Tibial nerve (tissue), 4 donors: ENCODE data around the gene TSHZ2. TPM values are rescaled to one million over a fixed set of nuclear protein-coding genes. Genes with fewer than 3 reads are reported as not detected.
"Not testable (repeated sequence)": the region's sequence is repeated elsewhere in the genome, so short reads cannot be mapped to it uniquely, and the experiment has no call there.

Experiments used
- DNase-seq, 2 donors: peaks; one replicate each; pipeline ENCODE4 v3.0.0-alpha.2; 2019; ENCODE audit warnings: low spot score in 2 of 2
- H3K27ac ChIP-seq, 4 donors: fragments of 200-600 bp; sonication (generic) in 3 of 4; one replicate each; pipeline ENCODE4 v1.5.1; 2017 to 2019; ENCODE audit warnings: mild to moderate bottlenecking in 1 of 4
- H3K27me3 ChIP-seq, 2 donors: fragments of 200-600 bp; sonication (generic) in 1 of 2; one replicate each; pipeline versions ENCODE4 v1.5.1 to v1.6.0; 2017 to 2019
- H3K36me3 ChIP-seq, 3 donors: fragments of 200-600 bp; sonication (generic); one replicate each; pipeline ENCODE4 v1.5.1; 2018 to 2019
- H3K4me1 ChIP-seq, 4 donors: fragments of 200-600 bp; sonication (generic) in 3 of 4; one replicate each; pipeline ENCODE4 v1.5.1; 2017 to 2019
- H3K4me3 ChIP-seq, 4 donors: fragments of 200-600 bp; sonication (generic) in 3 of 4; one replicate each; pipeline ENCODE4 v1.5.1; 2017 to 2019; ENCODE audit warnings: mild to moderate bottlenecking in 1 of 4, moderate library complexity in 1 of 4
- H3K9me3 ChIP-seq, 4 donors: fragments of 200-600 bp; sonication (generic) in 3 of 4; one replicate each; pipeline ENCODE4 v1.5.1; 2017 to 2019
- CTCF ChIP-seq, 5 experiments: fragments of 200-600 bp in 3 of 5; fragments of 450-650 bp in 2 of 5; sonication (generic) in 3 of 5; IDR thresholded peaks; one replicate each; pipeline ENCODE4 v1.5.1; 2016 to 2019; ENCODE audit warnings: antibody characterized with exemption in 5 of 5, mild to moderate bottlenecking in 3 of 5, moderate library complexity in 2 of 5
- EP300 ChIP-seq, 2 donors: sonication (generic); formaldehyde crosslinking; IDR thresholded peaks; one replicate each; pipeline ENCODE4 v1.6.1; 2017; ENCODE audit warnings: antibody characterized with exemption in 2 of 2, mild to moderate bottlenecking in 1 of 2
- POLR2A ChIP-seq, 2 donors: fragments of 450-650 bp; IDR thresholded peaks; one replicate each; pipeline ENCODE4 v1.6.1; 2017; ENCODE audit warnings: antibody characterized with exemption in 2 of 2, mild to moderate bottlenecking in 2 of 2, moderate library complexity in 2 of 2
- WGBS, 2 donors: methylation state at CpG; one replicate each; pipeline ENCODE4 v1.1.5; 2018; 5-methylcytosine and 5-hydroxymethylcytosine counted together
- total RNA-seq, 4 donors: library from RNA; depleted of rRNA; stranded (reverse); fragments of >200 nt; gene quantifications; one replicate each; pipeline ENCODE4 v1.1.0, GENCODE V29; 2016

TSHZ2 gene
- total RNA-seq, 4 donors from 2014 or later = 20.9 to 33.7 (median 25.1) TPM

- TF ChIP-seq EP300 (IDR thresholded peaks at IDR 0.05) = no peak
- TF ChIP-seq CTCF (IDR thresholded peaks at IDR 0.05) = no peak
- TF ChIP-seq POLR2A (IDR thresholded peaks at IDR 0.05) = no peak
- no peak overlapping the region for H3K4me3 ChIP-seq
- H3K36me3 ChIP-seq = no peaks in the 10 kb centered on the region
- DNase-seq = no peak
- no peak overlapping the region for H3K27ac ChIP-seq
- H3K27me3 ChIP-seq = no peaks in the 10 kb centered on the region
- peaks cover 0 to 6% (median 0%) of the 10 kb centered on the region in 4 donors for H3K9me3 ChIP-seq
- WGBS, 2 donors = 50 to 61% methylated on average over 3 of the region's 3 CpGs
- H3K4me1 ChIP-seq = no peaks in the 10 kb centered on the region
Measured at GRCh38 chr20:53428588-53428987, 456.4 kb downstream of the TSHZ2 start.

- H3K36me3 ChIP-seq = no peaks in the 10 kb centered on the region
- H3K27ac ChIP-seq = no peak overlapping the region
- no peaks in the 10 kb centered on the region for H3K4me1 ChIP-seq
- 43 to 45% methylated on average over 3 of the region's 3 CpGs for WGBS, 2 donors
- no peak for TF ChIP-seq POLR2A (IDR thresholded peaks at IDR 0.05)
- TF ChIP-seq CTCF (IDR thresholded peaks at IDR 0.05) = no peak
- TF ChIP-seq EP300 (IDR thresholded peaks at IDR 0.05) = no peak
- H3K9me3 ChIP-seq = peaks cover 0 to 6% (median 0%) of the 10 kb centered on the region in 4 donors
- no peak overlapping the region for H3K4me3 ChIP-seq
- no peaks in the 10 kb centered on the region for H3K27me3 ChIP-seq
- no peak for DNase-seq
Measured at GRCh38 chr20:53428996-53429395, 456.8 kb downstream of the TSHZ2 start.

GRCh38 chr20:53434662-53435061, 462.5 kb downstream of the TSHZ2 start:
- no peak for TF ChIP-seq EP300 (IDR thresholded peaks at IDR 0.05)
- TF ChIP-seq POLR2A (IDR thresholded peaks at IDR 0.05) = no peak
- TF ChIP-seq CTCF (IDR thresholded peaks at IDR 0.05) = no peak

GRCh38 chr20:53436927-53437326, 464.8 kb downstream of the TSHZ2 start:
- not testable (repeated sequence) for H3K36me3 ChIP-seq, DNase-seq, H3K4me1 ChIP-seq, H3K4me3 ChIP-seq, H3K9me3 ChIP-seq, H3K27ac ChIP-seq, H3K27me3 ChIP-seq
- 83 to 92% methylated on average over 4 of the region's 4 CpGs for WGBS, 2 donors

More at GRCh38 chr20:53434662-53435061, 462.5 kb downstream of the TSHZ2 start:
- no peaks in the 10 kb centered on the region for H3K4me1 ChIP-seq
- H3K36me3 ChIP-seq = no peaks in the 10 kb centered on the region
- H3K27ac ChIP-seq = no peak overlapping the region
- no peak for DNase-seq
- H3K9me3 ChIP-seq = no peaks in the 10 kb centered on the region
- 72 to 76% methylated on average over 10 of the region's 10 CpGs for WGBS, 2 donors
- no peaks in the 10 kb centered on the region for H3K27me3 ChIP-seq
- H3K4me3 ChIP-seq = no peak overlapping the region

GRCh38 chr20:53438368-53438767, 466.2 kb downstream of the TSHZ2 start:
- Histone ChIP-seq H3K4me3 (no peak overlapping the region), H3K36me3 (no peaks in the 10 kb centered on the region), H3K27me3 (no peaks in the 10 kb centered on the region), H3K27ac (no peak overlapping the region), H3K4me1 (no peaks in the 10 kb centered on the region), H3K9me3 (no peaks in the 10 kb centered on the region)
- WGBS, 2 donors = 81 to 84% methylated on average over 4 of the region's 4 CpGs
- TF ChIP-seq CTCF (IDR thresholded peaks at IDR 0.05) (no peak), POLR2A (IDR thresholded peaks at IDR 0.05) (no peak), EP300 (IDR thresholded peaks at IDR 0.05) (no peak)
- DNase-seq = no peak

GRCh38 chr20:53439046-53439445, 466.9 kb downstream of the TSHZ2 start:
- no peaks in the 10 kb centered on the region for H3K27me3 ChIP-seq
- DNase-seq = no peak
- TF ChIP-seq CTCF (IDR thresholded peaks at IDR 0.05) (no peak), EP300 (IDR thresholded peaks at IDR 0.05) (no peak), POLR2A (IDR thresholded peaks at IDR 0.05) (no peak)
- H3K36me3 ChIP-seq = no peaks in the 10 kb centered on the region
- no peak overlapping the region for H3K27ac ChIP-seq
- no peaks in the 10 kb centered on the region for H3K9me3 ChIP-seq
- H3K4me1 ChIP-seq = no peaks in the 10 kb centered on the region
- 61 to 89% methylated on average over 1 of the region's 1 CpG for WGBS, 2 donors
- no peak overlapping the region for H3K4me3 ChIP-seq
